Fibroblast of lung (primary cell): ENCODE measurements around the gene CASP7. TPM values are rescaled to one million over a fixed set of nuclear protein-coding genes. Genes with fewer than 3 reads are reported as not detected.

Experiments
- DNase-seq, 2 donors: peaks; one replicate each; pipeline versions ENCODE4 v3.0.0 to v3.0.0-alpha.2; 2010; ENCODE audit warnings: low read depth in 2 of 2
- H2AFZ ChIP-seq: 2 replicates; pipeline ENCODE4 v1.5.1; 2012; ENCODE audit warnings: low read length, control low read depth, inconsistent platforms
- H3K27ac ChIP-seq: 2 replicates; pipeline ENCODE4 v1.5.1; 2011; ENCODE audit warnings: low read length, control low read depth; ENCODE audit not compliant: insufficient read depth
- H3K27me3 ChIP-seq: 2 replicates; pipeline ENCODE4 v1.5.1; 2011; ENCODE audit warnings: mild to moderate bottlenecking, low read length; ENCODE audit not compliant: control insufficient read depth, insufficient read depth
- H3K36me3 ChIP-seq: 2 replicates; pipeline ENCODE4 v1.5.1; 2011; ENCODE audit warnings: low read length; ENCODE audit not compliant: control insufficient read depth, insufficient read depth
- H3K4me1 ChIP-seq: 2 replicates; pipeline ENCODE4 v1.5.1; 2011; ENCODE audit warnings: low read length; ENCODE audit not compliant: control insufficient read depth, insufficient read depth; ENCODE audit errors: extremely low read depth
- H3K4me2 ChIP-seq: 2 replicates; pipeline ENCODE4 v1.5.1; 2011; ENCODE audit warnings: low read length, control low read depth; ENCODE audit not compliant: insufficient read depth; ENCODE audit errors: extremely low read depth
- H3K4me3 ChIP-seq, 4 experiments: fragments of 200-600 bp in 1 of 4; sonication (generic) in 1 of 4; replicated peaks in 1 of 4; 2 replicates each; pipeline ENCODE4 v1.5.1; 2011 to 2016; ENCODE audit warnings: low read length in 4 of 4, low read depth in 3 of 4, mild to moderate bottlenecking in 3 of 4, control low read depth in 2 of 4, inconsistent platforms in 1 of 4, mixed read lengths in 1 of 4; ENCODE audit not compliant: insufficient read depth in 1 of 4; ENCODE audit errors: control extremely low read depth in 1 of 4
- H3K79me2 ChIP-seq: 2 replicates; pipeline ENCODE4 v1.5.1; 2012; ENCODE audit warnings: mild to moderate bottlenecking, low read length, inconsistent platforms; ENCODE audit not compliant: control insufficient read depth, insufficient read depth
- H3K9ac ChIP-seq: 2 replicates; pipeline ENCODE4 v1.5.1; 2011; ENCODE audit warnings: mild to moderate bottlenecking, low read length, control low read depth; ENCODE audit not compliant: insufficient read depth
- H3K9me3 ChIP-seq: 2 replicates; pipeline ENCODE4 v1.5.1; 2012; ENCODE audit warnings: low read depth, low read length; ENCODE audit not compliant: control insufficient read depth, insufficient read depth
- H4K20me1 ChIP-seq: 2 replicates; pipeline ENCODE4 v1.5.1; 2011; ENCODE audit warnings: low read length; ENCODE audit not compliant: control insufficient read depth, insufficient read depth; ENCODE audit errors: extremely low read depth
- EZH2 ChIP-seq: IDR thresholded peaks from 2 replicates; pipeline ENCODE4 v1.5.1; 2012; ENCODE audit warnings: low read length, control low read depth, mild to moderate bottlenecking; ENCODE audit errors: missing control alignments
- polyA plus RNA-seq, 2 donors: library from polyadenylated mRNA; depleted of rRNA in 1 of 2; stranded (reverse) in 1 of 2; unstranded in 1 of 2; fragments of >200 nt; gene quantifications; 2 replicates each; pipeline ENCODE4 v1.2.1, GENCODE V29; 2011 to 2012; ENCODE audit warnings: missing spikeins in 1 of 2
- total RNA-seq: library from RNA; depleted of rRNA; stranded (reverse); fragments of >200 nt; gene quantifications from 2 replicates; pipeline ENCODE4 v1.2.1, GENCODE V29; 2014
- TF ChIP-seq, protein P1 (sequence below), 2 donors: IDR thresholded peaks in 1 of 2; conservative IDR thresholded peaks in 1 of 2; 1 replicate in 1 of 2; 2 replicates in 1 of 2; pipeline ENCODE4 v1.5.1; 2011 to 2012; ENCODE audit warnings: low read length in 2 of 2, control low read depth in 1 of 2, inconsistent platforms in 1 of 2, low read depth in 1 of 2, mild to moderate bottlenecking in 1 of 2

CASP7 gene
- total and polyA plus RNA-seq, 2 donors (not counting 1 experiment from before 2014, with no cell fraction given): 27.0 to 28.9 TPM

DNA sequence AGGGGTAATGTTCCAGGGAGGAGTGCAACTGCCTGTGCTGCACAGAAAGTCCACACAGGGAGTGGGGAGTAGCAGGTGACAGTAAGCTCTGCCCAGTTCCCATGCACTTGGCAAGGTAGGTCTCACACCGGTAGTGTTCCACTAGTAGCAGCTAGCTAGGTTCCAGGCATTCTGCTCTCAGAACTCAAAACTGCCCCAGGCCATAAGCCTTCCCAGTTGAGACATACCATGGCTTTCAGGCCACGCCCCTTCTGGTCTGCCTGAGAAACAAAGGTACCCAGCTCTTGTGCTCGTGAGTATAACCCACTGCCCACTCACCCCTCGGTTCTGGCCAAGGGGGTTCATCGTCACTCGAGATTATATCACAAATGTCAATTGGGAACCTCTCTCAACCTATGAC is 12.6 kb downstream of the CASP7 start:
- Histone ChIP-seq H3K4me3 (no peak overlapping the region), H3K36me3 (no peaks in the 10 kb centered on the region), H3K27ac (no peak overlapping the region), H3K9ac (no peak overlapping the region), H4K20me1 (no peaks in the 10 kb centered on the region), H3K4me2 (no peak overlapping the region), H3K9me3 (no peaks in the 10 kb centered on the region), H3K27me3 (no peaks in the 10 kb centered on the region), H3K4me1 (no peaks in the 10 kb centered on the region), H3K79me2 (peaks cover 34% of the 10 kb centered on the region), H2AFZ (no peak overlapping the region)
- no peak for DNase-seq
- TF ChIP-seq EZH2: no peak
- TF ChIP-seq, protein P1, sequence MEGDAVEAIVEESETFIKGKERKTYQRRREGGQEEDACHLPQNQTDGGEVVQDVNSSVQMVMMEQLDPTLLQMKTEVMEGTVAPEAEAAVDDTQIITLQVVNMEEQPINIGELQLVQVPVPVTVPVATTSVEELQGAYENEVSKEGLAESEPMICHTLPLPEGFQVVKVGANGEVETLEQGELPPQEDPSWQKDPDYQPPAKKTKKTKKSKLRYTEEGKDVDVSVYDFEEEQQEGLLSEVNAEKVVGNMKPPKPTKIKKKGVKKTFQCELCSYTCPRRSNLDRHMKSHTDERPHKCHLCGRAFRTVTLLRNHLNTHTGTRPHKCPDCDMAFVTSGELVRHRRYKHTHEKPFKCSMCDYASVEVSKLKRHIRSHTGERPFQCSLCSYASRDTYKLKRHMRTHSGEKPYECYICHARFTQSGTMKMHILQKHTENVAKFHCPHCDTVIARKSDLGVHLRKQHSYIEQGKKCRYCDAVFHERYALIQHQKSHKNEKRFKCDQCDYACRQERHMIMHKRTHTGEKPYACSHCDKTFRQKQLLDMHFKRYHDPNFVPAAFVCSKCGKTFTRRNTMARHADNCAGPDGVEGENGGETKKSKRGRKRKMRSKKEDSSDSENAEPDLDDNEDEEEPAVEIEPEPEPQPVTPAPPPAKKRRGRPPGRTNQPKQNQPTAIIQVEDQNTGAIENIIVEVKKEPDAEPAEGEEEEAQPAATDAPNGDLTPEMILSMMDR (conservative IDR thresholded peaks at IDR 0.05 in 1 of 2, IDR thresholded peaks at IDR 0.05 in 1 of 2; ENCODE audit: low read depth in 1 of 2, low read length in 2 of 2): no peak

DNA sequence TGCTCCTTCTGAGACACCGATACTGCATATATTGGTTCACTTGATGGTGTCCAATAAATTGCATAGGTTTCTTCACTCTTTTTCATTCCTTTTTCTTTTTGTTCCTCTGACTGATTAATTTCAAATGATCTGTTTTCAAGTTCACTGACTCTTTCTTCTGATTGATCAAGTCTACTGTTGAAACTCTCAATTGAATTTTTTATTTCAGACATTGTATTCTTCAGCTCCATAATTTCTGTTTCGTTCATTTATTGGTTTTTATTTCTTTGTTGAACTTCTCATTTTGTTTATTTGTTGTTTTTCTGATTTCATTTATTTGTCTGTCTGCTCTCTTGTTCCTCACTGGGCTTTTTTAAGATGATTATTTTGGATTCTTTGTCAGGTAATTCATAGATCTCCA is 13.6 kb downstream of the CASP7 start:
- Histone ChIP-seq H3K27ac (no peak overlapping the region), H4K20me1 (no peaks in the 10 kb centered on the region), H3K4me1 (no peaks in the 10 kb centered on the region), H3K9me3 (no peaks in the 10 kb centered on the region), H3K36me3 (peaks cover 4% of the 10 kb centered on the region), H3K27me3 (no peaks in the 10 kb centered on the region), H3K9ac (no peak overlapping the region), H2AFZ (no peak overlapping the region), H3K4me3 (no peak overlapping the region), H3K79me2 (peaks cover 30% of the 10 kb centered on the region), H3K4me2 (no peak overlapping the region)
- no peak for DNase-seq
- TF ChIP-seq, protein P1 (conservative IDR thresholded peaks at IDR 0.05 in 1 of 2, IDR thresholded peaks at IDR 0.05 in 1 of 2; ENCODE audit: low read depth in 1 of 2, low read length in 2 of 2): no peak
- TF ChIP-seq EZH2: no peak

- Histone ChIP-seq H3K79me2 (peaks cover 20% of the 10 kb centered on the region), H3K9ac (no peak overlapping the region), H3K4me1 (no peaks in the 10 kb centered on the region), H3K27me3 (no peaks in the 10 kb centered on the region), H3K9me3 (no peaks in the 10 kb centered on the region), H2AFZ (no peak overlapping the region), H3K4me2 (no peak overlapping the region), H4K20me1 (no peaks in the 10 kb centered on the region), H3K27ac (no peak overlapping the region), H3K36me3 (peaks cover 4% of the 10 kb centered on the region), H3K4me3 (no peak overlapping the region)
- DNase-seq: no peak
- TF ChIP-seq, protein P1 (conservative IDR thresholded peaks at IDR 0.05 in 1 of 2, IDR thresholded peaks at IDR 0.05 in 1 of 2; ENCODE audit: low read depth in 1 of 2, low read length in 2 of 2): no peak
- no peak for TF ChIP-seq EZH2
These were observed 16.0 kb downstream of the CASP7 start for GRCh38 chr10:113695691-113696090.
